H9 (cell line): ENCODE data around the gene SEMA5A. TPM values are rescaled to one million over a fixed set of nuclear protein-coding genes. Genes with fewer than 3 reads are reported as not detected.

Experiments used
- DNase-seq: peaks from one replicate; pipeline ENCODE4 v3.0.0-alpha.2; 2017
- H2AFZ ChIP-seq: one replicate; pipeline ENCODE4 v1.6.1; 2013; ENCODE audit warnings: mild to moderate bottlenecking, low read length, control low read depth, moderate library complexity
- H2AK5ac ChIP-seq: 2 replicates; pipeline ENCODE4 v1.6.1; 2013; ENCODE audit warnings: low read length, control low read depth, mixed read lengths; ENCODE audit not compliant: insufficient read length
- H2BK120ac ChIP-seq: one replicate; pipeline ENCODE4 v1.6.1; 2013; ENCODE audit warnings: low read depth, mild to moderate bottlenecking, low read length, control low read depth, inconsistent platforms; ENCODE audit not compliant: poor library complexity, severe bottlenecking
- H2BK12ac ChIP-seq: 2 replicates; pipeline ENCODE4 v1.6.1; 2013; ENCODE audit warnings: low read length, control low read depth, mixed read lengths, low read depth; ENCODE audit not compliant: insufficient read length
- H2BK15ac ChIP-seq: 2 replicates; pipeline ENCODE4 v1.6.1; 2013; ENCODE audit warnings: low read depth, low read length, control low read depth
- H2BK20ac ChIP-seq: one replicate; pipeline ENCODE4 v1.6.1; 2013; ENCODE audit warnings: low read depth, mild to moderate bottlenecking, low read length, control low read depth, inconsistent platforms; ENCODE audit not compliant: poor library complexity, severe bottlenecking
- H2BK5ac ChIP-seq: 2 replicates; pipeline ENCODE4 v1.6.1; 2013; ENCODE audit warnings: low read length, control low read depth, mixed read lengths; ENCODE audit not compliant: insufficient read length
- H3K14ac ChIP-seq: 2 replicates; pipeline ENCODE4 v1.6.1; 2013; ENCODE audit warnings: low read length, control low read depth; ENCODE audit not compliant: insufficient read depth
- H3K18ac ChIP-seq: 2 replicates; pipeline ENCODE4 v1.6.1; 2013; ENCODE audit warnings: low read depth, mild to moderate bottlenecking, mixed read lengths, low read length, control low read depth; ENCODE audit not compliant: insufficient read length
- H3K23ac ChIP-seq: 2 replicates; pipeline ENCODE4 v1.6.1; 2013; ENCODE audit warnings: low read length, control low read depth, mixed read lengths, low read depth; ENCODE audit not compliant: insufficient read length
- H3K23me2 ChIP-seq: 2 replicates; pipeline ENCODE4 v1.6.1; 2013; ENCODE audit warnings: low read depth, mild to moderate bottlenecking, mixed read lengths, low read length, control low read depth; ENCODE audit not compliant: insufficient read length, poor library complexity, severe bottlenecking
- H3K27ac ChIP-seq: 2 replicates; pipeline ENCODE4 v1.5.1; 2013; ENCODE audit warnings: low read length, control low read depth, mixed read lengths, low read depth; ENCODE audit not compliant: insufficient read length
- H3K27me3 ChIP-seq: 2 replicates; pipeline ENCODE4 v1.6.1; 2013; ENCODE audit warnings: low read length, control low read depth, inconsistent platforms; ENCODE audit not compliant: insufficient read depth
- H3K4ac ChIP-seq: 2 replicates; pipeline ENCODE4 v1.6.1; 2013; ENCODE audit warnings: low read depth, mild to moderate bottlenecking, control low read depth, inconsistent platforms, low read length, moderate library complexity
- H3K4me1 ChIP-seq: 2 replicates; pipeline ENCODE4 v1.6.1; 2013; ENCODE audit warnings: low read length, control low read depth, inconsistent platforms; ENCODE audit not compliant: insufficient read depth
- H3K4me2 ChIP-seq: 2 replicates; pipeline ENCODE4 v1.6.1; 2013; ENCODE audit warnings: low read length, control low read depth, mixed read lengths; ENCODE audit not compliant: insufficient read length, insufficient read depth
- H3K56ac ChIP-seq: 2 replicates; pipeline ENCODE4 v1.6.1; 2013; ENCODE audit warnings: low read depth, mild to moderate bottlenecking, mixed read lengths, low read length, control low read depth; ENCODE audit not compliant: insufficient read length
- H3K79me1 ChIP-seq: 2 replicates; pipeline ENCODE4 v1.6.1; 2013; ENCODE audit warnings: low read depth, mild to moderate bottlenecking, moderate library complexity, low read length, control low read depth, inconsistent platforms; ENCODE audit not compliant: insufficient read depth, poor library complexity, severe bottlenecking
- H3K79me2 ChIP-seq: 2 replicates; pipeline ENCODE4 v1.6.1; 2013; ENCODE audit warnings: low read length, control low read depth, inconsistent platforms; ENCODE audit not compliant: insufficient read depth
- H3K9ac ChIP-seq: 2 replicates; pipeline ENCODE4 v1.6.1; 2013; ENCODE audit warnings: low read length, control low read depth, mixed read lengths; ENCODE audit not compliant: insufficient read length; ENCODE audit errors: extremely low read depth
- H3K9me3 ChIP-seq: one replicate; pipeline ENCODE4 v1.6.1; 2013; ENCODE audit warnings: low read depth, low read length, inconsistent platforms; ENCODE audit not compliant: control insufficient read depth
- H3T11ph ChIP-seq: one replicate; pipeline ENCODE4 v1.6.1; 2013; ENCODE audit warnings: mild to moderate bottlenecking, low read length, control low read depth, inconsistent platforms
- H4K20me1 ChIP-seq: one replicate; pipeline ENCODE4 v1.6.1; 2013; ENCODE audit not compliant: control insufficient read depth, insufficient read length, insufficient read depth
- H4K5ac ChIP-seq: 2 replicates; pipeline ENCODE4 v1.6.1; 2013; ENCODE audit warnings: low read depth, mild to moderate bottlenecking, mixed read lengths, low read length, control low read depth; ENCODE audit not compliant: insufficient read length
- H4K8ac ChIP-seq: replicated peaks from 2 replicates; pipeline ENCODE4 v1.6.1; 2013; ENCODE audit warnings: low read length, control low read depth, mixed read lengths, low read depth; ENCODE audit not compliant: insufficient read length
- H4K91ac ChIP-seq: 2 replicates; pipeline ENCODE4 v1.6.1; 2013; ENCODE audit warnings: low read depth, mild to moderate bottlenecking, moderate library complexity, mixed read lengths, low read length, control low read depth; ENCODE audit not compliant: insufficient read length
- H3K27ac Mint-ChIP-seq, 3 experiments: 2 replicates in 2 of 3; 3 replicates in 1 of 3; pipeline ENCODE4 v1.8.0; 2020 to 2021; ENCODE audit warnings: mixed read lengths in 3 of 3, mild to moderate bottlenecking in 1 of 3, moderate library complexity in 1 of 3
- H3K27me3 Mint-ChIP-seq: 2 replicates; pipeline ENCODE4 v1.8.0; 2021; ENCODE audit warnings: low read depth, mild to moderate bottlenecking, moderate library complexity, mixed read lengths
- H3K36me3 Mint-ChIP-seq, 3 experiments: 2 replicates in 2 of 3; 3 replicates in 1 of 3; pipeline ENCODE4 v1.8.0; 2020 to 2021; ENCODE audit warnings: low read depth in 3 of 3, mixed read lengths in 3 of 3; ENCODE audit not compliant: insufficient read depth in 1 of 3
- H3K4me1 Mint-ChIP-seq, 2 experiments: 2 replicates each; pipeline ENCODE4 v1.8.0; 2020; ENCODE audit warnings: mixed read lengths in 2 of 2
- H3K4me3 Mint-ChIP-seq, 2 experiments: 2 replicates in 1 of 2; 3 replicates in 1 of 2; pipeline ENCODE4 v1.8.0; 2020 to 2021; ENCODE audit warnings: mild to moderate bottlenecking in 2 of 2, mixed read lengths in 2 of 2, moderate library complexity in 1 of 2
- H3K9me3 Mint-ChIP-seq, 2 experiments: 2 replicates in 1 of 2; 3 replicates in 1 of 2; pipeline ENCODE4 v1.8.0; 2020; ENCODE audit warnings: mild to moderate bottlenecking in 2 of 2, mixed read lengths in 2 of 2, moderate library complexity in 1 of 2
- CTCF ChIP-seq: fragments of 200-600 bp; sonication (generic); conservative IDR thresholded peaks from 3 replicates; pipeline ENCODE4 v1.8.0; 2021; ENCODE audit warnings: antibody characterized with exemption, mild to moderate bottlenecking
- WGBS: extraction: QIAGEN DNeasy Blood & Tissue Kit; methylation state at CpG from one replicate; pipeline ENCODE4 v1.1.7; 2013; ENCODE audit warnings: missing lambda C conversion rate, low lambda C conversion rate, mixed read lengths; ENCODE audit not compliant: insufficient read length; ENCODE audit errors: extremely low coverage; 5-methylcytosine and 5-hydroxymethylcytosine counted together
- total RNA-seq: library from RNA; stranded (reverse); gene quantifications from 2 replicates; pipeline ENCODE4 v1.2.1, GENCODE V29; 2021

Gene SEMA5A
- total RNA-seq, 1 experiment from 2014 or later: 4.3 TPM

- Histone ChIP-seq H3K9ac (no peak overlapping the region), H2BK12ac (no peak overlapping the region), H3K14ac (no peak overlapping the region), H3K18ac (no peak overlapping the region), H3K4me2 (no peak overlapping the region), H3K23ac (no peak overlapping the region), H2AK5ac (no peak overlapping the region), H3K4me1 (no peaks in the 10 kb centered on the region), H2BK120ac (no peak overlapping the region), H3T11ph (no peak overlapping the region), H2AFZ (no peak overlapping the region), H4K5ac (no peak overlapping the region), H4K91ac (no peak overlapping the region), H2BK5ac (no peak overlapping the region), H2BK15ac (no peak overlapping the region), H3K4ac (no peak overlapping the region), H3K79me1 (no peaks in the 10 kb centered on the region), H3K27me3 (no peaks in the 10 kb centered on the region), H4K8ac (no peak overlapping the region), H3K9me3 (no peaks in the 10 kb centered on the region), H3K79me2 (no peaks in the 10 kb centered on the region), H4K20me1 (no peaks in the 10 kb centered on the region), H3K23me2 (no peaks in the 10 kb centered on the region), H3K56ac (no peak overlapping the region), H3K27ac (no peak overlapping the region), H2BK20ac (no peak overlapping the region)
- H3K4me3 Mint-ChIP-seq: no peak overlapping the region
- peaks cover 0 to 2% (median 0%) of the 10 kb centered on the region in 3 experiments; a peak in 2 of 7 replicates for H3K36me3 Mint-ChIP-seq
- TF ChIP-seq CTCF: no peak
- H3K27me3 Mint-ChIP-seq: no peaks in the 10 kb centered on the region
- no CpG with 5 or more reads among the region's 2 CpGs for WGBS
- H3K9me3 Mint-ChIP-seq: no peaks in the 10 kb centered on the region; a peak in 1 of 5 replicates
- no peak overlapping the region for H3K27ac Mint-ChIP-seq
- DNase-seq: no peak
- no peaks in the 10 kb centered on the region for H3K4me1 Mint-ChIP-seq
These were observed 417.7 kb downstream of the SEMA5A start for GRCh38 chr5:9128136-9128535.
